Stimulated activated naive CD8-positive, alpha-beta T cell treated with anti-CD3 and anti-CD28 coated beads, Interleukin-15, amount 100 ng/mL, for 72 hours (primary cell): ENCODE data around the gene MPC1.
"Not testable (repeated sequence)": the region's sequence is repeated elsewhere in the genome, so short reads cannot be mapped to it uniquely, and the experiment has no call there.

Source experiments
- ATAC-seq: fragments of 150-1000 bp; cut with Tn5 transposase; 2 replicates; pipeline ENCODE4 v1.10.0; 2021; ENCODE audit warnings: mild to moderate bottlenecking, moderate library complexity
- DNase-seq, 2 donors: peaks; one replicate each; pipeline ENCODE4 v3.0.0; 2021 to 2022
- H3K27ac Mint-ChIP-seq, 2 donors: one replicate each; pipeline ENCODE4 v1.8.0; 2022; ENCODE audit warnings: mild to moderate bottlenecking in 2 of 2, mixed read lengths in 2 of 2, moderate library complexity in 2 of 2
- H3K27me3 Mint-ChIP-seq: one replicate; pipeline ENCODE4 v1.8.0; 2022; ENCODE audit warnings: mixed read lengths
- H3K4me1 Mint-ChIP-seq: one replicate; pipeline ENCODE4 v1.8.0; 2022; ENCODE audit warnings: mild to moderate bottlenecking, mixed read lengths
- H3K4me3 Mint-ChIP-seq, 2 donors: one replicate each; pipeline ENCODE4 v1.8.0; 2022; ENCODE audit warnings: mild to moderate bottlenecking in 2 of 2, mixed read lengths in 2 of 2, moderate library complexity in 1 of 2
- H3K9me3 Mint-ChIP-seq, 2 donors: one replicate each; pipeline ENCODE4 v1.8.0; 2022; ENCODE audit warnings: mixed read lengths in 2 of 2

The MPC1 gene

GRCh38 chr6:166351715-166352285, 30.9 kb downstream of the MPC1 start:
- no peak overlapping the region for H3K4me3 Mint-ChIP-seq
- DNase-seq: no peak
- no peak for ATAC-seq
- no peak overlapping the region for H3K27ac Mint-ChIP-seq
- peaks cover 14% of the 10 kb centered on the region for H3K4me1 Mint-ChIP-seq
- peaks cover 32% of the 10 kb centered on the region for H3K27me3 Mint-ChIP-seq
- H3K9me3 Mint-ChIP-seq: peaks cover 14 to 16% of the 10 kb centered on the region in 2 donors

- Mint-ChIP-seq H3K4me1 (peaks cover 17% of the 10 kb centered on the region), H3K27ac (no peak overlapping the region), H3K9me3 (peaks cover 14 to 16% of the 10 kb centered on the region in 2 donors), H3K27me3 (peaks cover 27% of the 10 kb centered on the region), H3K4me3 (no peak overlapping the region)
- peak; percentile 57 for ATAC-seq
- no peak for DNase-seq
These were observed 34.3 kb downstream of the MPC1 start for GRCh38 chr6:166348305-166348949.

GRCh38 chr6:166346965-166347364, 35.8 kb downstream of the MPC1 start:
- Mint-ChIP-seq H3K27me3 (peaks cover 21% of the 10 kb centered on the region), H3K9me3 (peaks cover 14% of the 10 kb centered on the region in 2 donors), H3K27ac (peak overlapping the region in 1 of 2 donors; percentile 82), H3K4me3 (no peak overlapping the region), H3K4me1 (peaks cover 19% of the 10 kb centered on the region)
- ATAC-seq (no peak), DNase-seq (no peak)

GRCh38 chr6:166346449-166346848, 36.3 kb downstream of the MPC1 start:
- no peak overlapping the region for H3K4me3 Mint-ChIP-seq
- H3K27ac Mint-ChIP-seq: no peak overlapping the region
- peaks cover 19% of the 10 kb centered on the region for H3K4me1 Mint-ChIP-seq
- no peak for ATAC-seq
- peaks cover 8 to 10% of the 10 kb centered on the region in 2 donors for H3K9me3 Mint-ChIP-seq
- peaks cover 16% of the 10 kb centered on the region for H3K27me3 Mint-ChIP-seq
- no peak for DNase-seq

GRCh38 chr6:166345672-166346071, 37.1 kb downstream of the MPC1 start:
- not testable (repeated sequence) for ATAC-seq, H3K27ac Mint-ChIP-seq, DNase-seq, H3K9me3 Mint-ChIP-seq, H3K4me3 Mint-ChIP-seq
- Mint-ChIP-seq H3K4me1 (peaks cover 19% of the 10 kb centered on the region), H3K27me3 (peaks cover 14% of the 10 kb centered on the region)

- H3K4me1 Mint-ChIP-seq: peaks cover 19% of the 10 kb centered on the region
- not testable (repeated sequence) for H3K9me3 Mint-ChIP-seq, ATAC-seq, H3K27me3 Mint-ChIP-seq, H3K4me3 Mint-ChIP-seq, H3K27ac Mint-ChIP-seq, DNase-seq
These were observed 37.8 kb downstream of the MPC1 start for GRCh38 chr6:166344921-166345320.

GRCh38 chr6:166344240-166344639, 38.5 kb downstream of the MPC1 start:
- H3K27me3 Mint-ChIP-seq: peaks cover 10% of the 10 kb centered on the region
- DNase-seq (no peak), ATAC-seq (no peak)
- peaks cover 19% of the 10 kb centered on the region for H3K4me1 Mint-ChIP-seq
- no peak overlapping the region for H3K4me3 Mint-ChIP-seq
- H3K27ac Mint-ChIP-seq: no peak overlapping the region
- H3K9me3 Mint-ChIP-seq: peaks cover under 1 to 2% of the 10 kb centered on the region in 2 donors

GRCh38 chr6:166343150-166343487, 39.6 kb downstream of the MPC1 start:
- H3K27ac Mint-ChIP-seq: peak overlapping the region in 1 of 2 donors; percentile 14
- H3K9me3 Mint-ChIP-seq: no peaks in the 10 kb centered on the region
- peaks cover 10% of the 10 kb centered on the region for H3K27me3 Mint-ChIP-seq
- peaks cover 14% of the 10 kb centered on the region for H3K4me1 Mint-ChIP-seq
- H3K4me3 Mint-ChIP-seq: peak overlapping the region; percentile 76 to 86
- ATAC-seq (no peak), DNase-seq (no peak)

- Mint-ChIP-seq H3K4me3 (peak within 1 kb of the TSS; percentile 76 to 86), H3K4me1 (peaks cover 8% of the 10 kb centered on the region), H3K9me3 (no peaks in the 10 kb centered on the region), H3K27me3 (peaks cover 10% of the 10 kb centered on the region), H3K27ac (peak within 1 kb of the TSS; percentile 72 to 93)
- ATAC-seq (peak; percentile 89), DNase-seq (peak; percentile 70 to 85)
These were observed 40.2 kb downstream of the MPC1 start, which contains the start of gene SFT2D1 for GRCh38 chr6:166342349-166343149. Gene SFT2D1 (minus strand): TSS chr6:166342545. CDS start chr6:166342481, 64 bp downstream.

GRCh38 chr6:166341977-166342348, 40.8 kb downstream of the MPC1 start:
- no peak for DNase-seq
- Mint-ChIP-seq H3K4me3 (peak overlapping the region; percentile 76 to 86), H3K27me3 (peaks cover 10% of the 10 kb centered on the region), H3K27ac (peak overlapping the region; percentile 72 to 88), H3K4me1 (peaks cover 4% of the 10 kb centered on the region), H3K9me3 (no peaks in the 10 kb centered on the region)
- peak; percentile 35 for ATAC-seq

GRCh38 chr6:166341464-166341863, 41.3 kb downstream of the MPC1 start:
- ATAC-seq (peak; percentile 21), DNase-seq (no peak)
- H3K9me3 Mint-ChIP-seq: no peaks in the 10 kb centered on the region

GRCh38 chr6:166338854-166339253, 43.9 kb downstream of the MPC1 start:
- no peak for DNase-seq
- H3K4me3 Mint-ChIP-seq: no peak overlapping the region
- H3K9me3 Mint-ChIP-seq: no peaks in the 10 kb centered on the region
- ATAC-seq: no peak
- no peak overlapping the region for H3K27ac Mint-ChIP-seq
- H3K4me1 Mint-ChIP-seq: peaks cover 27% of the 10 kb centered on the region
- no peaks in the 10 kb centered on the region for H3K27me3 Mint-ChIP-seq

More at GRCh38 chr6:166341464-166341863, 41.3 kb downstream of the MPC1 start:
- H3K27me3 Mint-ChIP-seq: peaks cover 10% of the 10 kb centered on the region
- peaks cover 8% of the 10 kb centered on the region for H3K4me1 Mint-ChIP-seq
- peak overlapping the region; percentile 72 to 88 for H3K27ac Mint-ChIP-seq
- H3K4me3 Mint-ChIP-seq: peak overlapping the region; percentile 76 to 86

GRCh38 chr6:166336847-166337246, 45.9 kb downstream of the MPC1 start:
- Mint-ChIP-seq H3K4me1 (peaks cover 41% of the 10 kb centered on the region), H3K27ac (no peak overlapping the region), H3K4me3 (no peak overlapping the region), H3K9me3 (no peaks in the 10 kb centered on the region), H3K27me3 (no peaks in the 10 kb centered on the region)
- no peak for DNase-seq
- no peak for ATAC-seq

GRCh38 chr6:166335378-166336302, 47.1 kb downstream of the MPC1 start:
- Mint-ChIP-seq H3K27me3 (no peaks in the 10 kb centered on the region), H3K4me3 (no peak overlapping the region), H3K9me3 (no peaks in the 10 kb centered on the region), H3K27ac (no peak overlapping the region), H3K4me1 (peaks cover 41% of the 10 kb centered on the region)
- ATAC-seq: no peak
- DNase-seq: no peak

GRCh38 chr6:166334878-166335277, 47.9 kb downstream of the MPC1 start:
- Mint-ChIP-seq H3K9me3 (no peaks in the 10 kb centered on the region), H3K4me1 (peaks cover 41% of the 10 kb centered on the region), H3K4me3 (no peak overlapping the region), H3K27ac (no peak overlapping the region), H3K27me3 (no peaks in the 10 kb centered on the region)
- ATAC-seq: no peak
- DNase-seq: no peak
